OCI-LY7 (cell line): ENCODE results near the gene DLX1. TPM values are rescaled to one million over a fixed set of nuclear protein-coding genes. Genes with fewer than 3 reads are reported as not detected.

Experiments
- BruUV-seq: library from RNA; stranded (reverse); fragments of 400-500 nt; replicated peaks from 2 replicates; lab custom pipeline; 2021; lab: Mats Ljungman, UMichigan
- CTCF ChIA-PET: fragments of 300-600 bp; sonication (Branson Sonifier 250); formaldehyde crosslinking; loops from one replicate; lab custom pipeline; 2022; ENCODE audit warnings: antibody characterized with exemption; ENCODE audit not compliant: unreplicated experiment; lab: Charles Lee
- POLR2A ChIA-PET: fragments of 300-600 bp; sonication (Branson Sonifier 250); formaldehyde crosslinking; loops from one replicate; lab custom pipeline; 2022; ENCODE audit warnings: antibody characterized with exemption; lab: Charles Lee
- DNase-seq: peaks from one replicate; pipeline ENCODE4 v3.0.0-alpha.2; 2015; ENCODE audit warnings: low spot score
- H2AFZ ChIP-seq: fragments of 200-600 bp; sonication (generic), shearing (Covaris generic); 2 replicates; pipeline ENCODE4 v1.6.1; 2014; ENCODE audit warnings: mild to moderate bottlenecking, antibody characterized with exemption, low read length, moderate library complexity
- H3K27ac ChIP-seq: fragments of 200-600 bp; sonication (generic); 2 replicates; pipeline ENCODE4 v1.5.1; 2014; ENCODE audit warnings: mixed run types, low read depth, mild to moderate bottlenecking, moderate library complexity, low read length, inconsistent platforms; ENCODE audit not compliant: poor library complexity, severe bottlenecking
- H3K36me3 ChIP-seq: fragments of 200-600 bp; sonication (generic); 2 replicates; pipeline ENCODE4 v1.6.1; 2014; ENCODE audit warnings: mild to moderate bottlenecking, antibody characterized with exemption, low read length, moderate library complexity, mixed read lengths; ENCODE audit not compliant: insufficient read depth
- H3K4me1 ChIP-seq: fragments of 200-600 bp; sonication (generic); 2 replicates; pipeline ENCODE4 v1.5.1; 2014; ENCODE audit warnings: mild to moderate bottlenecking, low read length; ENCODE audit not compliant: insufficient read depth, poor library complexity, severe bottlenecking
- H3K4me2 ChIP-seq: fragments of 200-600 bp; sonication (generic); 2 replicates; pipeline ENCODE4 v1.6.1; 2014; ENCODE audit warnings: mild to moderate bottlenecking, low read length
- H3K4me3 ChIP-seq: fragments of 200-600 bp; sonication (generic); 2 replicates; pipeline ENCODE4 v1.5.1; 2014; ENCODE audit warnings: mild to moderate bottlenecking, low read depth, low read length; ENCODE audit not compliant: poor library complexity, severe bottlenecking
- H3K79me2 ChIP-seq: fragments of 200-600 bp; sonication (generic); 2 replicates; pipeline ENCODE4 v1.6.1; 2016; ENCODE audit warnings: low read depth, mild to moderate bottlenecking, low read length, moderate library complexity, mixed read lengths; ENCODE audit not compliant: insufficient read depth
- H3K9me2 ChIP-seq: fragments of 200-600 bp; sonication (generic); 2 replicates; pipeline ENCODE4 v1.6.1; 2016; ENCODE audit warnings: mild to moderate bottlenecking, low read length, mixed read lengths; ENCODE audit not compliant: insufficient read depth
- H3K9me3 ChIP-seq: fragments of 200-600 bp; sonication (generic); 2 replicates; pipeline ENCODE4 v1.6.1; 2014; ENCODE audit warnings: mild to moderate bottlenecking, mixed run types, low read length, mixed read lengths
- H4K20me1 ChIP-seq: fragments of 200-600 bp; sonication (generic); 2 replicates; pipeline ENCODE4 v1.6.1; 2014; ENCODE audit warnings: mild to moderate bottlenecking, antibody characterized with exemption, low read length, moderate library complexity, mixed read lengths; ENCODE audit not compliant: insufficient read depth
- EZH2phosphoT487 ChIP-seq: fragments of 200-600 bp; sonication (generic); IDR thresholded peaks from 2 replicates; pipeline ENCODE4 v1.6.1; 2018; ENCODE audit warnings: low read depth, borderline replicate concordance, mild to moderate bottlenecking, mixed run types, antibody characterized with exemption, low read length, moderate library complexity, mixed read lengths
- intact Hi-C: fragments of 100-400 bp; cut with micrococcal nuclease; formaldehyde crosslinking; loops from one replicate; pipeline ENCODE4 v1.10.0; 2022; ENCODE audit not compliant: unreplicated experiment
- total RNA-seq, 2 experiments: library from RNA; depleted of rRNA in 1 of 2; stranded (reverse); fragments of >200 nt in 1 of 2; shearing (Covaris generic) in 1 of 2; gene quantifications; 2 replicates each; pipeline ENCODE4 v1.2.3, GENCODE V29; 2014 to 2022
- TF ChIP-seq, protein P1 (sequence below): fragments of 200-600 bp; sonication (generic); conservative IDR thresholded peaks from 2 replicates; pipeline ENCODE4 v1.5.1; 2014; ENCODE audit warnings: mild to moderate bottlenecking, antibody characterized with exemption, low read length, moderate library complexity, mixed read lengths

DLX1 gene
- total RNA-seq, 2 experiments from 2014 or later: not detected

DNA sequence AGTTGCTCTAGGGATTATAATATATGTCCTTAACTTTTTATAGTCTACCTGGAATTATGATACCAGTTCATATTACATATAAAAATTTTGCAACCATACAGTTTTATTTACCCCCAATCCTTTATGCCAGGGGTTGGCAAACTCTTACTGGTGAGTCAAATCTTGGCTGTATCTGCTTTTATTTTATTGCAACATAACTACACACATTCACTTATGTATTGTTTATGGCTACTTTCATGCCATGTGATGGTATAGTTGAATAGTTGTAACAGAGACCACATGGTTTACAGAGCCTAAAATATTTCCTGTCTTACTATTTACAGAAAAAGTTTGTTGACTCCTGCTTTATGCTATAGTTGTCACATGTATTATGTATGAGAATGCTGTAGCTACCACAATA, 43.2 kb downstream of the DLX1 start:
- no peaks in the 10 kb centered on the region for H3K79me2 ChIP-seq
- no peaks in the 10 kb centered on the region for H3K4me1 ChIP-seq
- ChIA-PET POLR2A (interaction anchor here (0.6 kb wide), 1 partner anchor 364 kb away, joined by 3 read pairs; no protein-coding TSS in a partner anchor), CTCF (no interaction called here)
- no TSS peak for BruUV-seq
- no peaks in the 10 kb centered on the region for H3K9me2 ChIP-seq
- DNase-seq: no peak
- TF ChIP-seq, protein P1, sequence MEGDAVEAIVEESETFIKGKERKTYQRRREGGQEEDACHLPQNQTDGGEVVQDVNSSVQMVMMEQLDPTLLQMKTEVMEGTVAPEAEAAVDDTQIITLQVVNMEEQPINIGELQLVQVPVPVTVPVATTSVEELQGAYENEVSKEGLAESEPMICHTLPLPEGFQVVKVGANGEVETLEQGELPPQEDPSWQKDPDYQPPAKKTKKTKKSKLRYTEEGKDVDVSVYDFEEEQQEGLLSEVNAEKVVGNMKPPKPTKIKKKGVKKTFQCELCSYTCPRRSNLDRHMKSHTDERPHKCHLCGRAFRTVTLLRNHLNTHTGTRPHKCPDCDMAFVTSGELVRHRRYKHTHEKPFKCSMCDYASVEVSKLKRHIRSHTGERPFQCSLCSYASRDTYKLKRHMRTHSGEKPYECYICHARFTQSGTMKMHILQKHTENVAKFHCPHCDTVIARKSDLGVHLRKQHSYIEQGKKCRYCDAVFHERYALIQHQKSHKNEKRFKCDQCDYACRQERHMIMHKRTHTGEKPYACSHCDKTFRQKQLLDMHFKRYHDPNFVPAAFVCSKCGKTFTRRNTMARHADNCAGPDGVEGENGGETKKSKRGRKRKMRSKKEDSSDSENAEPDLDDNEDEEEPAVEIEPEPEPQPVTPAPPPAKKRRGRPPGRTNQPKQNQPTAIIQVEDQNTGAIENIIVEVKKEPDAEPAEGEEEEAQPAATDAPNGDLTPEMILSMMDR: no peak
- TF ChIP-seq EZH2phosphoT487: no peak
- H4K20me1 ChIP-seq: no peaks in the 10 kb centered on the region
- H3K4me2 ChIP-seq: no peak overlapping the region
- H3K36me3 ChIP-seq: no peaks in the 10 kb centered on the region
- no peak overlapping the region for H3K4me3 ChIP-seq
- H3K27ac ChIP-seq: no peak overlapping the region
- intact Hi-C loops: no loop called here
- H2AFZ ChIP-seq: no peak overlapping the region
- no peaks in the 10 kb centered on the region for H3K9me3 ChIP-seq

GRCh38 chr2:172129404-172129803, 44.1 kb downstream of the DLX1 start:
- no TSS peak for BruUV-seq
- no peaks in the 10 kb centered on the region for H3K4me1 ChIP-seq
- H3K9me2 ChIP-seq: no peaks in the 10 kb centered on the region
- H3K4me2 ChIP-seq: no peak overlapping the region
- no peaks in the 10 kb centered on the region for H4K20me1 ChIP-seq
- intact Hi-C loops: no loop called here
- ChIA-PET POLR2A (interaction anchor here (0.7 kb wide), 1 partner anchor 15 kb away, joined by 3 read pairs; no protein-coding TSS in a partner anchor), CTCF (interaction anchor here (0.6 to 1.0 kb wide), 2 partner anchors 9 to 1174 kb away, joined by 4 read pairs; no protein-coding TSS in a partner anchor)
- TF ChIP-seq EZH2phosphoT487: no peak
- TF ChIP-seq, protein P1: no peak
- no peaks in the 10 kb centered on the region for H3K36me3 ChIP-seq
- no peak for DNase-seq
- no peak overlapping the region for H2AFZ ChIP-seq
- H3K4me3 ChIP-seq: no peak overlapping the region
- no peaks in the 10 kb centered on the region for H3K9me3 ChIP-seq
- H3K79me2 ChIP-seq: no peaks in the 10 kb centered on the region
- no peak overlapping the region for H3K27ac ChIP-seq

DNA sequence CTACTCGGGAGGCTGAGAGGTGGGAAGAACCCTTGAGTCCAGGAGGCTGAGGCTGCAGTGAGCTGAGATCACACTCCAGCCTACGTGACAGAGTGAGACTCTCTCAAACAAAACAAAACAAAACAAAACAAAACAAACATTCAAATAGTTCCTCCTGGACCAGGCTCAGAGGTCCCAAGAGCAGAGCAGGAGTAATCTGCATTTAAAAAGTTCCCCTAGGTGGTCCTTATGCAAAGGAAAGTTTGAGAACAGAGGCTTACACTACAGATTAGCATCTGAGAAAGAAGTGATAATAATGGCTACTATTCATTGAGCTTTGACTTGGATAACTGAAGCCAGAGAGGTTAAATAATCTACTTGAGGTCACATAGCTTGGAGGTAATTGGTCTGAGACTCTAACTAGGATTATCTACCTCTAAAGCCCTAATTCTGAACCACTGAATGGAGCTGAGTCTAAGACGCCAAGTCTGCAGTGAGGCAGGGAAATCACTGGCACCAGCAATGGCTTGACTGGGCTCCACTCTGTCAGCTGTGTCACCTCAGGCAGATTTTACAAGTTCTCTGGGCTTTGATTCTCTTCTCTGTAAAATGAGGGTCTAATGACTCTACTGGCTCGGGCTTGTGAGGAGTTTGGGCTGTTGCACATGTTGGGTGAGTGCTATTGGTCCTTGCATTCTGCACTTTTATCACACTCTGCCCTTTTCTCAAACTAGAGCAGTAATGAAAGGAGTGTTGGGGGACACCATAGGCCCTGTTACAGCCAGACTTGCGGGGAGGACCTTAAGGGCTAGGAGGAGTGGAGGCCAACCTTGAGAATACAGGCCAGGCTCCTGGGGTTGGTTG, 46.6 kb downstream of the DLX1 start:
- Histone ChIP-seq H3K4me3 (no peak overlapping the region), H3K36me3 (no peaks in the 10 kb centered on the region), H2AFZ (no peak overlapping the region), H3K27ac (no peak overlapping the region), H3K9me3 (no peaks in the 10 kb centered on the region), H4K20me1 (no peaks in the 10 kb centered on the region), H3K4me1 (no peaks in the 10 kb centered on the region), H3K9me2 (no peaks in the 10 kb centered on the region), H3K79me2 (no peaks in the 10 kb centered on the region), H3K4me2 (no peak overlapping the region)
- CTCF ChIA-PET: no interaction called here
- TF ChIP-seq, protein P1: no peak
- TF ChIP-seq EZH2phosphoT487: no peak
- no peak for DNase-seq
- intact Hi-C loops: no loop called here
- POLR2A ChIA-PET: no interaction called here
- no TSS peak for BruUV-seq
